HCT116 (cell line): ENCODE results near the gene PSD. TPM values are rescaled to one million over a fixed set of nuclear protein-coding genes. Genes with fewer than 3 reads are reported as not detected.

Experiments
- ATAC-seq: fragments of 200-7000 bp; cut with Tn5 transposase; 2 replicates; pipeline ENCODE4 v1.9.1; 2020; ENCODE audit warnings: mild to moderate bottlenecking, moderate library complexity
- BruUV-seq: library from RNA; stranded (reverse); fragments of 400-500 nt; replicated peaks from 2 replicates; lab custom pipeline; 2021; lab: Mats Ljungman, UMichigan
- CTCF ChIA-PET: fragments of 300-600 bp; sonication (Branson Sonifier 250); formaldehyde crosslinking; loops from one replicate; lab custom pipeline; 2021; ENCODE audit warnings: antibody characterized with exemption; lab: Charles Lee
- POLR2A ChIA-PET: fragments of 300-600, 350-600 bp; sonication (Branson Sonifier 250); formaldehyde crosslinking; loops from one replicate; lab custom pipeline; 2021; ENCODE audit warnings: antibody characterized with exemption; lab: Charles Lee
- RAD21 ChIA-PET, 2 experiments: fragments of 300-600 bp; sonication (Branson Sonifier 250); formaldehyde crosslinking; loops; one replicate each; lab custom pipeline; 2023; ENCODE audit warnings: low total read pairs in 2 of 2; ENCODE audit not compliant: uncharacterized antibody in 2 of 2, unreplicated experiment in 2 of 2, low non-redundant PET in 1 of 2; lab: Charles Lee
- DNase-seq: peaks from one replicate; pipeline ENCODE4 v3.0.0-alpha.2; 2010; ENCODE audit warnings: low read depth, low spot score
- H2AFZ ChIP-seq: fragments of 200-600 bp; shearing (Covaris generic), sonication (generic); 2 replicates; pipeline ENCODE4 v1.6.1; 2017; ENCODE audit warnings: low read depth, mixed run types, mixed read lengths, antibody characterized with exemption, low read length; ENCODE audit not compliant: poor library complexity, severe bottlenecking
- H3K27ac ChIP-seq: 2 replicates; pipeline ENCODE4 v1.5.1; 2012; ENCODE audit warnings: low read depth, low read length
- H3K27me3 ChIP-seq: fragments of 200-600 bp; sonication (generic); 2 replicates; pipeline ENCODE4 v1.6.1; 2016; ENCODE audit warnings: mixed run types, low read length, mixed read lengths; ENCODE audit not compliant: insufficient read depth
- H3K36me3 ChIP-seq, 2 experiments: fragments of 200-500 bp in 1 of 2; fragments of 200-600 bp in 1 of 2; sonication (Bioruptor generic) in 1 of 2; sonication (generic) in 1 of 2; 2 replicates each; pipeline versions ENCODE4 v1.5.1 to v1.6.1; 2014 to 2016; ENCODE audit warnings: low read length in 2 of 2, inconsistent platforms in 1 of 2, mixed read lengths in 1 of 2, mixed run types in 1 of 2; ENCODE audit not compliant: insufficient read depth in 2 of 2, control insufficient read depth in 1 of 2
- H3K4me1 ChIP-seq, 2 experiments: fragments of 200-600 bp in 1 of 2; sonication (generic) in 1 of 2; 2 replicates each; pipeline versions ENCODE4 v1.5.1 to v1.6.1; 2012 to 2017; ENCODE audit warnings: low read length in 2 of 2, inconsistent platforms in 1 of 2, mild to moderate bottlenecking in 1 of 2, mixed read lengths in 1 of 2, mixed run types in 1 of 2, moderate library complexity in 1 of 2; ENCODE audit not compliant: insufficient read depth in 2 of 2, control insufficient read depth in 1 of 2
- H3K4me2 ChIP-seq: fragments of 200-600 bp; sonication (generic); 2 replicates; pipeline ENCODE4 v1.6.1; 2017; ENCODE audit warnings: mixed run types, low read length, mixed read lengths
- H3K4me3 ChIP-seq, 2 experiments: fragments of 200-600 bp in 1 of 2; sonication (generic) in 1 of 2; replicated peaks in 1 of 2; 2 replicates each; pipeline ENCODE4 v1.5.1; 2011 to 2016; ENCODE audit warnings: low read length in 2 of 2, control low read depth in 1 of 2, low read depth in 1 of 2, mild to moderate bottlenecking in 1 of 2, mixed read lengths in 1 of 2, mixed run types in 1 of 2
- H3K79me2 ChIP-seq: fragments of 200-600 bp; sonication (generic); 2 replicates; pipeline ENCODE4 v1.6.1; 2017; ENCODE audit warnings: mild to moderate bottlenecking, mixed run types, low read length, moderate library complexity, mixed read lengths; ENCODE audit not compliant: insufficient read depth
- H3K9ac ChIP-seq: fragments of 200-600 bp; sonication (generic); 2 replicates; pipeline ENCODE4 v1.6.1; 2016; ENCODE audit warnings: low read length, mixed read lengths
- H3K9me2 ChIP-seq: fragments of 200-600 bp; sonication (generic), shearing (Covaris generic); 2 replicates; pipeline ENCODE4 v1.6.1; 2017; ENCODE audit warnings: mixed run types, mild to moderate bottlenecking, moderate library complexity; ENCODE audit not compliant: insufficient read depth
- H3K9me3 ChIP-seq, 2 experiments: fragments of 200-500 bp in 1 of 2; fragments of 200-600 bp in 1 of 2; sonication (Bioruptor generic) in 1 of 2; sonication (generic) in 1 of 2; 2 replicates each; pipeline ENCODE4 v1.6.1; 2014 to 2017; ENCODE audit warnings: low read length in 2 of 2, mixed read lengths in 2 of 2, inconsistent platforms in 1 of 2, low read depth in 1 of 2, mild to moderate bottlenecking in 1 of 2, mixed run types in 1 of 2, moderate library complexity in 1 of 2; ENCODE audit not compliant: control insufficient read depth in 1 of 2, insufficient read depth in 1 of 2
- H4K20me1 ChIP-seq: fragments of 200-600 bp; sonication (generic), shearing (Covaris generic); 2 replicates; pipeline ENCODE4 v1.6.1; 2017; ENCODE audit warnings: mixed run types, mild to moderate bottlenecking, moderate library complexity; ENCODE audit not compliant: insufficient read depth
- CBX3 ChIP-seq: IDR thresholded peaks from 2 replicates; pipeline ENCODE4 v1.6.1; 2012; ENCODE audit warnings: low read depth
- CEBPB ChIP-seq: IDR thresholded peaks from 2 replicates; pipeline ENCODE4 v1.6.1; 2012; ENCODE audit warnings: low read depth
- ELF1 ChIP-seq: IDR thresholded peaks from 2 replicates; pipeline ENCODE4 v1.6.1; 2012; ENCODE audit warnings: low read depth, borderline replicate concordance
- EZH2phosphoT487 ChIP-seq: fragments of 200-600 bp; IDR thresholded peaks from 2 replicates; pipeline ENCODE4 v1.6.1; 2018; ENCODE audit warnings: antibody characterized with exemption, borderline replicate concordance
- POLR2A ChIP-seq: IDR thresholded peaks from 2 replicates; pipeline ENCODE4 v1.7.0; 2011; ENCODE audit warnings: borderline replicate concordance; ENCODE audit not compliant: insufficient read depth, insufficient read length; ENCODE audit errors: extremely low read depth
- POLR2AphosphoS5 ChIP-seq: IDR thresholded peaks from 2 replicates; pipeline ENCODE4 v1.6.1; 2011; ENCODE audit warnings: mild to moderate bottlenecking, low read depth, low read length, moderate library complexity
- RAD21 ChIP-seq: IDR thresholded peaks from 2 replicates; pipeline ENCODE4 v1.6.1; 2012; ENCODE audit warnings: low read depth, mild to moderate bottlenecking
- SIN3A ChIP-seq: IDR thresholded peaks from 2 replicates; pipeline ENCODE4 v1.6.1; 2012; ENCODE audit warnings: low read depth
- SP1 ChIP-seq: IDR thresholded peaks from 2 replicates; pipeline ENCODE4 v1.6.1; 2012; ENCODE audit warnings: low read depth
- SRF ChIP-seq: IDR thresholded peaks from 2 replicates; pipeline ENCODE4 v1.6.1; 2012; ENCODE audit warnings: low read depth
- YY1 ChIP-seq: IDR thresholded peaks from 2 replicates; pipeline ENCODE4 v1.6.1; 2011; ENCODE audit warnings: low read length, low read depth, moderate library complexity, mild to moderate bottlenecking; ENCODE audit not compliant: insufficient replicate concordance; ENCODE audit errors: extremely low read depth
- ZNF274 ChIP-seq: fragments of 200-500 bp; sonication (Bioruptor generic); IDR thresholded peaks from 2 replicates; pipeline ENCODE4 v1.6.1; 2014; ENCODE audit warnings: mild to moderate bottlenecking, low read depth, low read length, inconsistent platforms
- intact Hi-C: fragments of 100-400 bp; cut with micrococcal nuclease; formaldehyde crosslinking; loops from 2 replicates; pipeline ENCODE4 v1.10.0; 2022
- total RNA-seq: library from RNA; stranded (reverse); gene quantifications from one replicate; pipeline ENCODE4 v1.2.1, GENCODE V29; 2021; ENCODE audit not compliant: unreplicated experiment
- TF ChIP-seq, protein P1 (sequence below), 3 experiments: fragments of 200-600 bp in 1 of 3; sonication (generic) in 1 of 3; IDR thresholded peaks in 2 of 3; conservative IDR thresholded peaks in 1 of 3; 2 replicates each; pipeline ENCODE4 v1.5.1; 2012 to 2017; ENCODE audit warnings: low read depth in 2 of 3, low read length in 2 of 3, antibody characterized with exemption in 1 of 3, borderline replicate concordance in 1 of 3, control low read depth in 1 of 3, mild to moderate bottlenecking in 1 of 3, mixed read lengths in 1 of 3, mixed run types in 1 of 3, moderate library complexity in 1 of 3; ENCODE audit not compliant: insufficient read depth in 1 of 3

PSD gene
- total RNA-seq, 1 experiment from 2014 or later: 9.7 TPM

DNA sequence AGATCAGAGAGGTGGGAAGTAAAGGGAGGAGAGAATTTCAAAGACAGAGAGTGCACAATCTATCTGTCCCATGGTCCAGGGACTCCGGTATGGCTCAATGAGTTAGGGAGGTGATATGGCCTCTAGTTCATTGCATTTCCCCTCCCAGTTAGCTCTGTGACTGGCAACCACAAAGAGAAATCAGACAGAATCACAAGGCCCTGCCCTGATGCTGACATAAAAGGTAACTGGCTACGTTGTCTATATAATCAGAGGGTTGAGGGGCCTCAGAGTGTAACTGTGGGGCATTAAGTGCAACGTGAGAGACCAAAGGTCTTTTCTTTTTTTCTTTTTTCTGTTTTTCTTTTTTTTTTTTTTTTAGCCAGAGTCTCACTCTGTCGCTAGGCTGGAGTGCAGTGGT, 40.1 kb upstream of the PSD start:
- Histone ChIP-seq H3K4me1 (peaks cover 18 to 36% of the 10 kb centered on the region in 2 experiments), H3K9me2 (no peaks in the 10 kb centered on the region), H3K9ac (no peak overlapping the region), H2AFZ (no peak overlapping the region), H3K9me3 (no peaks in the 10 kb centered on the region), H3K4me3 (no peak overlapping the region), H3K36me3 (peaks cover 4 to 7% of the 10 kb centered on the region in 2 experiments; a peak in 2 of 4 replicates), H3K79me2 (peaks cover 19% of the 10 kb centered on the region; the same call in 1 of the 2 replicates), H3K27ac (no peak overlapping the region), H3K4me2 (no peak overlapping the region), H3K27me3 (no peaks in the 10 kb centered on the region), H4K20me1 (no peaks in the 10 kb centered on the region)
- TF ChIP-seq EZH2phosphoT487 (no peak), YY1 (no peak), RAD21 (no peak), CEBPB (no peak), POLR2AphosphoS5 (no peak), SRF (no peak), ZNF274 (no peak), CBX3 (no peak), SP1 (no peak), POLR2A (no peak), ELF1 (no peak), SIN3A (no peak)
- TF ChIP-seq, protein P1, sequence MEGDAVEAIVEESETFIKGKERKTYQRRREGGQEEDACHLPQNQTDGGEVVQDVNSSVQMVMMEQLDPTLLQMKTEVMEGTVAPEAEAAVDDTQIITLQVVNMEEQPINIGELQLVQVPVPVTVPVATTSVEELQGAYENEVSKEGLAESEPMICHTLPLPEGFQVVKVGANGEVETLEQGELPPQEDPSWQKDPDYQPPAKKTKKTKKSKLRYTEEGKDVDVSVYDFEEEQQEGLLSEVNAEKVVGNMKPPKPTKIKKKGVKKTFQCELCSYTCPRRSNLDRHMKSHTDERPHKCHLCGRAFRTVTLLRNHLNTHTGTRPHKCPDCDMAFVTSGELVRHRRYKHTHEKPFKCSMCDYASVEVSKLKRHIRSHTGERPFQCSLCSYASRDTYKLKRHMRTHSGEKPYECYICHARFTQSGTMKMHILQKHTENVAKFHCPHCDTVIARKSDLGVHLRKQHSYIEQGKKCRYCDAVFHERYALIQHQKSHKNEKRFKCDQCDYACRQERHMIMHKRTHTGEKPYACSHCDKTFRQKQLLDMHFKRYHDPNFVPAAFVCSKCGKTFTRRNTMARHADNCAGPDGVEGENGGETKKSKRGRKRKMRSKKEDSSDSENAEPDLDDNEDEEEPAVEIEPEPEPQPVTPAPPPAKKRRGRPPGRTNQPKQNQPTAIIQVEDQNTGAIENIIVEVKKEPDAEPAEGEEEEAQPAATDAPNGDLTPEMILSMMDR (IDR thresholded peaks at IDR 0.05 in 2 of 3, conservative IDR thresholded peaks at IDR 0.05 in 1 of 3; ENCODE audit: borderline replicate concordance in 1 of 3, insufficient read depth in 1 of 3, low read depth in 2 of 3, low read length in 2 of 3): no peak
- intact Hi-C loops: no loop called here
- ChIA-PET POLR2A (no interaction called here), CTCF (no interaction called here), RAD21 (interaction anchor here in 1 of 2 experiments (0.7 kb wide), 1 partner anchor 289 kb away, joined by 3 read pairs; no protein-coding TSS in a partner anchor)
- DNase-seq (no peak), ATAC-seq (no peak)
- no TSS peak for BruUV-seq
